HepG2 (cell line): Measurements from ENCODE around the gene ATP5F1E. TPM values are rescaled to one million over a fixed set of nuclear protein-coding genes. Genes with fewer than 3 reads are reported as not detected.
A peak's percentile ranks its signal among the peaks of the same experiment; 100 is the strongest.

Experiments used
- ARNT2 ChIP-seq: sonication (generic); formaldehyde crosslinking; IDR thresholded peaks from 2 replicates; pipeline ENCODE4 v1.8.0; 2022; ENCODE audit warnings: mild to moderate bottlenecking, low read depth, missing genetic modification reagents, moderate library complexity
- ATRX ChIP-seq: sonication (generic); formaldehyde crosslinking; IDR thresholded peaks from 2 replicates; pipeline ENCODE4 v1.4.0; 2020; ENCODE audit warnings: missing genetic modification reagents, borderline replicate concordance
- ELF4 ChIP-seq: sonication (generic); formaldehyde crosslinking; IDR thresholded peaks from 2 replicates; pipeline ENCODE4 v1.5.0; 2020; ENCODE audit warnings: missing genetic modification reagents, mild to moderate bottlenecking, moderate library complexity, borderline replicate concordance
- ETS1 ChIP-seq: sonication (generic); formaldehyde crosslinking; IDR thresholded peaks from 2 replicates; pipeline ENCODE4 v1.4.0; 2020; ENCODE audit warnings: missing genetic modification reagents
- FLYWCH1 ChIP-seq: sonication (generic); formaldehyde crosslinking; IDR thresholded peaks from 2 replicates; pipeline ENCODE4 v1.8.1; 2023; ENCODE audit warnings: mild to moderate bottlenecking, missing genetic modification reagents
- JDP2 ChIP-seq: sonication (generic); formaldehyde crosslinking; IDR thresholded peaks from 2 replicates; pipeline ENCODE4 v1.8.1; 2022; ENCODE audit warnings: missing genetic modification reagents, borderline replicate concordance
- JUN ChIP-seq: sonication (generic); formaldehyde crosslinking; IDR thresholded peaks from 2 replicates; pipeline ENCODE4 v1.4.0; 2020; ENCODE audit warnings: mild to moderate bottlenecking, missing genetic modification reagents
- KMT2A ChIP-seq: sonication (generic); formaldehyde crosslinking; IDR thresholded peaks from 2 replicates; pipeline ENCODE4 v1.4.0; 2020; ENCODE audit warnings: missing genetic modification reagents
- MLXIP ChIP-seq: sonication (generic); formaldehyde crosslinking; IDR thresholded peaks from 2 replicates; pipeline ENCODE4 v1.9.0; 2021; ENCODE audit warnings: missing genetic modification reagents, borderline replicate concordance
- NCOR1 ChIP-seq: fragments of 200-600 bp; sonication (generic); IDR thresholded peaks from 2 replicates; pipeline ENCODE4 v1.7.0; 2017; ENCODE audit warnings: antibody characterized with exemption, low read length, borderline replicate concordance
- NFRKB ChIP-seq: fragments of 450-650 bp; IDR thresholded peaks from 2 replicates; pipeline ENCODE4 v1.6.1; 2017
- RAD51 ChIP-seq: fragments of 450-650 bp; IDR thresholded peaks from 2 replicates; pipeline ENCODE4 v1.6.1; 2016; ENCODE audit warnings: borderline replicate concordance
- RBM22 ChIP-seq: fragments of 200-400 bp; formaldehyde crosslinking; optimal IDR thresholded peaks from 2 replicates; pipeline ENCODE3; 2017; ENCODE audit warnings: mild to moderate bottlenecking, low read length, moderate library complexity
- SP2 ChIP-seq: sonication (generic); formaldehyde crosslinking; IDR thresholded peaks from 2 replicates; pipeline ENCODE4 v1.5.1; 2020; ENCODE audit warnings: mild to moderate bottlenecking, missing genetic modification reagents
- WIZ ChIP-seq: sonication (generic); formaldehyde crosslinking; IDR thresholded peaks from 2 replicates; pipeline ENCODE4 v1.5.1; 2020; ENCODE audit warnings: mild to moderate bottlenecking, missing genetic modification reagents
- ZNF556 ChIP-seq: sonication (generic); formaldehyde crosslinking; IDR thresholded peaks from 2 replicates; pipeline ENCODE4 v1.4.0; 2020; ENCODE audit warnings: mild to moderate bottlenecking, missing genetic modification reagents, borderline replicate concordance
- ZNF644 ChIP-seq: IDR thresholded peaks from 2 replicates; pipeline ENCODE4 v1.6.1; 2016; ENCODE audit warnings: low read depth
- ZNF749 ChIP-seq: sonication (generic); formaldehyde crosslinking; IDR thresholded peaks from 2 replicates; pipeline ENCODE4 v1.8.0; 2022; ENCODE audit warnings: mild to moderate bottlenecking, missing genetic modification reagents, moderate library complexity, borderline replicate concordance
- ZNF772 ChIP-seq: sonication (generic); formaldehyde crosslinking; IDR thresholded peaks from 2 replicates; pipeline ENCODE4 v1.5.0; 2020; ENCODE audit warnings: mild to moderate bottlenecking, missing genetic modification reagents
- ZNF850 ChIP-seq: sonication (generic); formaldehyde crosslinking; conservative IDR thresholded peaks from 2 replicates; pipeline ENCODE4 v1.9.0; 2021; ENCODE audit warnings: mild to moderate bottlenecking, missing genetic modification reagents
- polyA plus RNA-seq, 8 experiments: library from polyadenylated mRNA; depleted of rRNA in 3 of 8; stranded (reverse) in 7 of 8; unstranded in 1 of 8; fragments of >200 nt; fragmentation: Illumina TruSeq in 4 of 8; extraction: Trizol in 4 of 8; gene quantifications; 2 replicates each; pipeline versions ENCODE4 v1.2.1 to v1.2.3, GENCODE V29; 2011 to 2016; ENCODE audit warnings: low read depth in 4 of 8, missing spikeins in 1 of 8, mixed read lengths in 1 of 8; ENCODE audit not compliant: insufficient read depth in 1 of 8
- total RNA-seq, 5 experiments: library from RNA; depleted of rRNA; stranded (reverse); fragments of >200 nt; fragmentation: Illumina TruSeq; extraction: Trizol; gene quantifications; 2 replicates each; pipeline ENCODE4 v1.2.3, GENCODE V29; 2016; ENCODE audit warnings: low read depth in 1 of 5
- TF ChIP-seq, protein P1 (sequence below): sonication (generic); formaldehyde crosslinking; IDR thresholded peaks from 2 replicates; pipeline ENCODE4 v1.4.0; 2020; ENCODE audit warnings: mild to moderate bottlenecking, low read depth, missing genetic modification reagents
- TF ChIP-seq, protein P2 (sequence below): sonication (generic); formaldehyde crosslinking; IDR thresholded peaks from 2 replicates; pipeline ENCODE4 v1.4.0; 2020; ENCODE audit warnings: mild to moderate bottlenecking, missing genetic modification reagents
- TF ChIP-seq, protein P3 (sequence below): sonication (generic); formaldehyde crosslinking; IDR thresholded peaks from 2 replicates; pipeline ENCODE4 v1.5.0; 2020; ENCODE audit warnings: missing genetic modification reagents, mild to moderate bottlenecking, borderline replicate concordance

Gene ATP5F1E
- total and polyA plus RNA-seq, 2 of the 13 experiments (the other 11 are each of a cell fraction or from before 2014, with no cell fraction given): 121 to 134 TPM

GRCh38 chr20:59016795-59017492 is 15.2 kb downstream of the ATP5F1E start (continued):
- TF ChIP-seq JUN (CRISPR knock-in tag) (no peak), KMT2A (no peak), ZNF749 (CRISPR knock-in tag) (no peak), FLYWCH1 (CRISPR knock-in tag) (no peak), ZNF556 (CRISPR knock-in tag) (no peak), RAD51 (no peak; the same call in 1 of the 2 replicates), ZNF772 (no peak), ZNF850 (CRISPR knock-in tag) (no peak), ELF4 (CRISPR knock-in tag) (peak; percentile 24; the same call in 1 of the 2 replicates), NCOR1 (0 out of 2 replicates have a peak, but pooled peaks have one; percentile 9), WIZ (CRISPR knock-in tag) (no peak), RBM22 (no peak), JDP2 (CRISPR knock-in tag) (no peak), ETS1 (CRISPR knock-in tag) (no peak), SP2 (no peak), ATRX (no peak), NFRKB (no peak), ARNT2 (CRISPR knock-in tag) (no peak), ZNF644 (CRISPR knock-in tag) (peak; percentile 57; the same call in 1 of the 2 replicates), MLXIP (CRISPR knock-in tag) (no peak)
- TF ChIP-seq, protein P1, sequence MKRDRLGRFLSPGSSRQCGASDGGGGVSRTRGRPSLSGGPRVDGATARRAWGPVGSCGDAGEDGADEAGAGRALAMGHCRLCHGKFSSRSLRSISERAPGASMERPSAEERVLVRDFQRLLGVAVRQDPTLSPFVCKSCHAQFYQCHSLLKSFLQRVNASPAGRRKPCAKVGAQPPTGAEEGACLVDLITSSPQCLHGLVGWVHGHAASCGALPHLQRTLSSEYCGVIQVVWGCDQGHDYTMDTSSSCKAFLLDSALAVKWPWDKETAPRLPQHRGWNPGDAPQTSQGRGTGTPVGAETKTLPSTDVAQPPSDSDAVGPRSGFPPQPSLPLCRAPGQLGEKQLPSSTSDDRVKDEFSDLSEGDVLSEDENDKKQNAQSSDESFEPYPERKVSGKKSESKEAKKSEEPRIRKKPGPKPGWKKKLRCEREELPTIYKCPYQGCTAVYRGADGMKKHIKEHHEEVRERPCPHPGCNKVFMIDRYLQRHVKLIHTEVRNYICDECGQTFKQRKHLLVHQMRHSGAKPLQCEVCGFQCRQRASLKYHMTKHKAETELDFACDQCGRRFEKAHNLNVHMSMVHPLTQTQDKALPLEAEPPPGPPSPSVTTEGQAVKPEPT (CRISPR knock-in tag): no peak
- TF ChIP-seq, protein P2, sequence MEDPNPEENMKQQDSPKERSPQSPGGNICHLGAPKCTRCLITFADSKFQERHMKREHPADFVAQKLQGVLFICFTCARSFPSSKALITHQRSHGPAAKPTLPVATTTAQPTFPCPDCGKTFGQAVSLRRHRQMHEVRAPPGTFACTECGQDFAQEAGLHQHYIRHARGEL (CRISPR knock-in tag): no peak
- TF ChIP-seq, protein P3, sequence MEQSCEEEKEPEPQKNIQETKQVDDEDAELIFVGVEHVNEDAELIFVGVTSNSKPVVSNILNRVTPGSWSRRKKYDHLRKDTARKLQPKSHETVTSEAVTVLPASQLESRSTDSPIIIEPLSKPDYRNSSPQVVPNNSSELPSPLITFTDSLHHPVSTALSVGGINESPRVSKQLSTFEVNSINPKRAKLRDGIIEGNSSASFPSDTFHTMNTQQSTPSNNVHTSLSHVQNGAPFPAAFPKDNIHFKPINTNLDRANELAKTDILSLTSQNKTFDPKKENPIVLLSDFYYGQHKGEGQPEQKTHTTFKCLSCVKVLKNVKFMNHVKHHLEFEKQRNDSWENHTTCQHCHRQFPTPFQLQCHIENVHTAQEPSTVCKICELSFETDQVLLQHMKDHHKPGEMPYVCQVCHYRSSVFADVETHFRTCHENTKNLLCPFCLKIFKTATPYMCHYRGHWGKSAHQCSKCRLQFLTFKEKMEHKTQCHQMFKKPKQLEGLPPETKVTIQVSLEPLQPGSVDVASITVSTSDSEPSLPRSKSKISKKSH (CRISPR knock-in tag): no peak
